ENCODE data around the gene TRIM38.
"Not testable (repeated sequence)": the region's sequence is repeated elsewhere in the genome, so short reads cannot be mapped to it uniquely, and the experiment has no call there.

TRIM38 gene

GRCh38 chr6:25972128-25972527 is 9.5 kb downstream of the TRIM38 start:
- DNase-seq: no peak

GRCh38 chr6:25972902-25973301 is 10.3 kb downstream of the TRIM38 start:
- no peak for DNase-seq

- DNase-seq: no peak
These were observed 11.4 kb downstream of the TRIM38 start for GRCh38 chr6:25973923-25974555.

GRCh38 chr6:25975923-25976560 is 13.4 kb downstream of the TRIM38 start:
- DNase-seq: no peak

GRCh38 chr6:25980935-25981334 is 18.3 kb downstream of the TRIM38 start:
- DNase-seq: no peak

- DNase-seq: no peak
These were observed 19.1 kb downstream of the TRIM38 start for GRCh38 chr6:25981568-25982263.

GRCh38 chr6:25984265-25984664 is 21.7 kb downstream of the TRIM38 start:
- DNase-seq: no peak

- DNase-seq: no peak
These were observed 25.2 kb downstream of the TRIM38 start for GRCh38 chr6:25987845-25988244.

- DNase-seq: no peak
These were observed 27.7 kb downstream of the TRIM38 start for GRCh38 chr6:25990172-25990873.

- peak; percentile 35 for DNase-seq
These were observed 29.3 kb downstream of the TRIM38 start for GRCh38 chr6:25991785-25992412.

GRCh38 chr6:25992413-25993340 is 30.1 kb downstream of the TRIM38 start:
- peak; percentile 75 for DNase-seq

- not testable (repeated sequence) for DNase-seq
These were observed 30.7 kb downstream of the TRIM38 start for GRCh38 chr6:25993341-25993684.

GRCh38 chr6:25995507-25995906 is 32.9 kb downstream of the TRIM38 start:
- no peak for DNase-seq

GRCh38 chr6:25997921-25998320 is 35.3 kb downstream of the TRIM38 start:
- no peak for DNase-seq

GRCh38 chr6:25998379-25998778 is 35.8 kb downstream of the TRIM38 start:
- no peak for DNase-seq

- not testable (repeated sequence) for DNase-seq
These were observed 36.6 kb downstream of the TRIM38 start for GRCh38 chr6:25999225-25999624.

GRCh38 chr6:26000366-26001144 is 38.0 kb downstream of the TRIM38 start:
- DNase-seq: no peak

- peak; percentile 26 for DNase-seq
These were observed 40.6 kb downstream of the TRIM38 start for GRCh38 chr6:26003102-26003694.

- DNase-seq: peak; percentile 40
These were observed 43.7 kb downstream of the TRIM38 start for GRCh38 chr6:26006086-26006939.

GRCh38 chr6:26006940-26007305 is 44.3 kb downstream of the TRIM38 start:
- DNase-seq: not testable (repeated sequence)

Data from SHP77 treated with DMSO at 0.1 percent for 48 hours (cell line).